ENCODE measurements around the gene APOBEC3F. TPM values are rescaled to one million over a fixed set of nuclear protein-coding genes. Genes with fewer than 3 reads are reported as not detected.

Gene APOBEC3F
- total RNA-seq, 2 donors from 2014 or later: 5.5 to 9.8 TPM

Other genes with a start within 250 kb of the APOBEC3F start
- gene DNAL4, start 246.7 kb upstream of the APOBEC3F start, total RNA-seq: 1 to 10 TPM; 5.9 to 8.3 TPM
- 1 to 10 TPM; 8.3 to 8.4 TPM for gene NPTXR, start 196.8 kb upstream of the APOBEC3F start, total RNA-seq
- gene CBX6, start 168.6 kb upstream of the APOBEC3F start, total RNA-seq: 100 to 1,000 TPM in 1 of 2 donors, 10 to 100 TPM in 1; 98.0 to 105 TPM
- gene APOBEC3A, start 83.3 kb upstream of the APOBEC3F start, total RNA-seq: 1 to 10 TPM; 2.5 to 5.6 TPM
- gene APOBEC3B, start 58.5 kb upstream of the APOBEC3F start, total RNA-seq: under 1 TPM; 0.14 to 0.56 TPM
- gene APOBEC3C, start 26.6 kb upstream of the APOBEC3F start, total RNA-seq: 10 to 100 TPM; 18.7 to 31.5 TPM
- gene APOBEC3D, start 19.7 kb upstream of the APOBEC3F start, total RNA-seq: 1 to 10 TPM; 1.3 to 4.2 TPM
- gene APOBEC3G, start 36.4 kb downstream of the APOBEC3F start, total RNA-seq: 1 to 10 TPM; 7.1 to 7.8 TPM
- gene APOBEC3H, start 56.4 kb downstream of the APOBEC3F start, total RNA-seq: under 1 TPM in 1 of 2 donors, not detected in 1; 0.24 TPM
- gene CBX7, start 111.8 kb downstream of the APOBEC3F start, total RNA-seq: 10 to 100 TPM; 50.2 to 55.8 TPM
- gene PDGFB, start 204.1 kb downstream of the APOBEC3F start, total RNA-seq: 1 to 10 TPM; 7.5 to 8.1 TPM